MCF 10A (cell line): ENCODE data around the gene NFIX. TPM values are rescaled to one million over a fixed set of nuclear protein-coding genes. Genes with fewer than 3 reads are reported as not detected.

Experiments
- BruUV-seq: library from RNA; stranded (reverse); fragments of 400-500 nt; replicated peaks from 2 replicates; lab custom pipeline; 2021; lab: Mats Ljungman, UMichigan
- CTCF ChIA-PET: fragments of 300-600 bp; sonication (Branson Sonifier 250); formaldehyde crosslinking; extraction: SDS; loops from one replicate; lab custom pipeline; 2021; ENCODE audit warnings: antibody characterized with exemption, inconsistent platforms; lab: Yijun Ruan, JAX
- POLR2A ChIA-PET: fragments of 300-600, 350-650 bp; sonication (Branson Sonifier 250); formaldehyde crosslinking; extraction: SDS; loops from one replicate; lab custom pipeline; 2020; ENCODE audit warnings: antibody characterized with exemption, inconsistent platforms; lab: Yijun Ruan, JAX
- DNase-seq: peaks from one replicate; pipeline ENCODE4 v3.0.0-alpha.2; 2018; ENCODE audit not compliant: unreplicated experiment
- H3K27ac Mint-ChIP-seq: one replicate; pipeline ENCODE4 v1.8.0; 2022; ENCODE audit warnings: mild to moderate bottlenecking, low read depth, mixed read lengths; ENCODE audit not compliant: unreplicated experiment
- H3K27me3 Mint-ChIP-seq: one replicate; pipeline ENCODE4 v1.8.0; 2022; ENCODE audit warnings: mixed read lengths; ENCODE audit not compliant: insufficient read depth, unreplicated experiment
- H3K36me3 Mint-ChIP-seq: one replicate; pipeline ENCODE4 v1.8.0; 2022; ENCODE audit warnings: mild to moderate bottlenecking, moderate library complexity, mixed read lengths; ENCODE audit not compliant: insufficient read depth, unreplicated experiment
- H3K4me1 Mint-ChIP-seq: one replicate; pipeline ENCODE4 v1.8.0; 2022; ENCODE audit warnings: mixed read lengths; ENCODE audit not compliant: insufficient read depth, unreplicated experiment
- H3K4me3 Mint-ChIP-seq: one replicate; pipeline ENCODE4 v1.8.0; 2022; ENCODE audit warnings: mild to moderate bottlenecking, moderate library complexity, mixed read lengths; ENCODE audit not compliant: unreplicated experiment
- H3K9me3 Mint-ChIP-seq: one replicate; pipeline ENCODE4 v1.8.0; 2022; ENCODE audit warnings: mixed read lengths; ENCODE audit not compliant: unreplicated experiment
- intact Hi-C: fragments of 100-400 bp; cut with micrococcal nuclease; formaldehyde crosslinking; loops from 2 replicates; pipeline ENCODE4 v1.14.1; 2022
- total RNA-seq: library from RNA; stranded (reverse); gene quantifications from 2 replicates; pipeline ENCODE4 v1.2.3, GENCODE V29; 2022
- TF ChIP-seq, protein P1 (sequence below): fragments of 200-600 bp; IDR thresholded peaks from one replicate; pipeline ENCODE4 v1.8.0; 2022; ENCODE audit warnings: antibody characterized with exemption, mild to moderate bottlenecking; ENCODE audit not compliant: unreplicated experiment

The NFIX gene
- total RNA-seq, 1 experiment from 2014 or later = 27.2 TPM

DNA sequence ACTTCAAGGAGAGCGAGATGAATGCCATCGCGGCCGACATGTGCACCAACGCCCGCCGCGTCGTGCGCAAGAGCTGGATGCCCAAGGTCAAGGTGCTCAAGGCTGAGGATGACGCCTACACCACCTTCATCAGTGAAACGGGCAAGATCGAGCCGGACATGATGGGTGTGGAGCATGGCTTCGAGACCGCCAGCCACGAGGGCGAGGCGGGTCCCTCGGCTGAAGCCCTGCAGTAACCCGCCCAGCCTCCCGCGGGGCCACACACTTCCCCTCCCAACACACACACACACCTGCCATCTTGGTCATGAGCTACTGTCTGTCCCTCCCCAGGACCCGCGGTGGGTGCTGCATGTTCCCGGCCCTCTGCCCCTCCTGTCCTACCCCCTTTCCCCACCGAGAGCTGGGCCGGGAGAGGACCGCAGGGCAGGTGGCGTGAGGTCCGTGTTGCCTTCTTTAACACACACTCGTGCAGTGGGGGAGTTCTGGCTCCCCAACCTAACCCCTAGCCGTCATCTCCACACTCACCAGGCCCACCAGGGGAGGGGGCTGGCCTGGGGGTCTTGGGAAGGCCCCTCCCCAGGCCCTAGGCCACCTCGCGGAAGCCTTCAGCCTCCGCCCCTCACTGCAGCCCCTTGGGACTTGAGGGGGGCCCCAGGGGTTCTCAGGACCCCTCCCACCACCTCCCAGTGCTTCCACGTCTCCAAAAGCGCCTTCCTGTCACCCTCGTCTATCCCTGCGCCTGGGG lies 143.1 kb downstream of the NFIX start:
- DNase-seq = no peak
- H3K4me1 Mint-ChIP-seq = no peaks in the 10 kb centered on the region
- H3K4me3 Mint-ChIP-seq = no peak overlapping the region
- H3K36me3 Mint-ChIP-seq = peaks cover 55% of the 10 kb centered on the region
- intact Hi-C loops = no loop called here
- H3K27ac Mint-ChIP-seq = no peak overlapping the region
- TF ChIP-seq, protein P1, sequence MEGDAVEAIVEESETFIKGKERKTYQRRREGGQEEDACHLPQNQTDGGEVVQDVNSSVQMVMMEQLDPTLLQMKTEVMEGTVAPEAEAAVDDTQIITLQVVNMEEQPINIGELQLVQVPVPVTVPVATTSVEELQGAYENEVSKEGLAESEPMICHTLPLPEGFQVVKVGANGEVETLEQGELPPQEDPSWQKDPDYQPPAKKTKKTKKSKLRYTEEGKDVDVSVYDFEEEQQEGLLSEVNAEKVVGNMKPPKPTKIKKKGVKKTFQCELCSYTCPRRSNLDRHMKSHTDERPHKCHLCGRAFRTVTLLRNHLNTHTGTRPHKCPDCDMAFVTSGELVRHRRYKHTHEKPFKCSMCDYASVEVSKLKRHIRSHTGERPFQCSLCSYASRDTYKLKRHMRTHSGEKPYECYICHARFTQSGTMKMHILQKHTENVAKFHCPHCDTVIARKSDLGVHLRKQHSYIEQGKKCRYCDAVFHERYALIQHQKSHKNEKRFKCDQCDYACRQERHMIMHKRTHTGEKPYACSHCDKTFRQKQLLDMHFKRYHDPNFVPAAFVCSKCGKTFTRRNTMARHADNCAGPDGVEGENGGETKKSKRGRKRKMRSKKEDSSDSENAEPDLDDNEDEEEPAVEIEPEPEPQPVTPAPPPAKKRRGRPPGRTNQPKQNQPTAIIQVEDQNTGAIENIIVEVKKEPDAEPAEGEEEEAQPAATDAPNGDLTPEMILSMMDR = no peak
- no peaks in the 10 kb centered on the region for H3K27me3 Mint-ChIP-seq
- ChIA-PET CTCF (interaction anchor here (0.5 to 0.7 kb wide), 2 partner anchors 75 to 93 kb away, joined by 3 read pairs; no protein-coding TSS in a partner anchor), POLR2A (interaction anchor here (0.6 kb wide), 1 partner anchor 14 kb away, joined by 3 read pairs; no protein-coding TSS in a partner anchor)
- H3K9me3 Mint-ChIP-seq = no peaks in the 10 kb centered on the region
- no TSS peak for BruUV-seq

DNA sequence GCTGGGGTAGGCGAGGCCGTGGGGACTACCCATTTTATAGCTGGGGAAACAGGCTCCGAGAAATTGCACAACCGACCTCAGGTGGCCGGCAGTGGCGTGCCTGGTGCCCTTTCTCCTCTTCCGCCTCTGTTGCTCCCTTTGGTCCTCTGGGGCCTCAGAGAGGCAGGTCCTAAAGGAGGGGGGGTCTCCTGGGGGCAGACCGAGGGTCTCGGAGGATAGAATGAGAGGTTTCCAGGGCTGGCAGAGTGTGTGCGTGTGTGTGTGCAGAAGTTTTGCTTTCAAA lies 143.6 kb downstream of the NFIX start:
- ChIA-PET CTCF (interaction anchor here (0.5 to 0.7 kb wide), 2 partner anchors 74 to 93 kb away, joined by 3 read pairs; no protein-coding TSS in a partner anchor), POLR2A (interaction anchor here (0.6 kb wide), 1 partner anchor 14 kb away, joined by 3 read pairs; no protein-coding TSS in a partner anchor)
- Mint-ChIP-seq H3K4me1 (no peaks in the 10 kb centered on the region), H3K27ac (no peak overlapping the region), H3K27me3 (no peaks in the 10 kb centered on the region), H3K36me3 (peaks cover 53% of the 10 kb centered on the region), H3K9me3 (no peaks in the 10 kb centered on the region), H3K4me3 (no peak overlapping the region)
- BruUV-seq = no TSS peak
- intact Hi-C loops = no loop called here
- TF ChIP-seq, protein P1 = no peak
- no peak for DNase-seq

DNA sequence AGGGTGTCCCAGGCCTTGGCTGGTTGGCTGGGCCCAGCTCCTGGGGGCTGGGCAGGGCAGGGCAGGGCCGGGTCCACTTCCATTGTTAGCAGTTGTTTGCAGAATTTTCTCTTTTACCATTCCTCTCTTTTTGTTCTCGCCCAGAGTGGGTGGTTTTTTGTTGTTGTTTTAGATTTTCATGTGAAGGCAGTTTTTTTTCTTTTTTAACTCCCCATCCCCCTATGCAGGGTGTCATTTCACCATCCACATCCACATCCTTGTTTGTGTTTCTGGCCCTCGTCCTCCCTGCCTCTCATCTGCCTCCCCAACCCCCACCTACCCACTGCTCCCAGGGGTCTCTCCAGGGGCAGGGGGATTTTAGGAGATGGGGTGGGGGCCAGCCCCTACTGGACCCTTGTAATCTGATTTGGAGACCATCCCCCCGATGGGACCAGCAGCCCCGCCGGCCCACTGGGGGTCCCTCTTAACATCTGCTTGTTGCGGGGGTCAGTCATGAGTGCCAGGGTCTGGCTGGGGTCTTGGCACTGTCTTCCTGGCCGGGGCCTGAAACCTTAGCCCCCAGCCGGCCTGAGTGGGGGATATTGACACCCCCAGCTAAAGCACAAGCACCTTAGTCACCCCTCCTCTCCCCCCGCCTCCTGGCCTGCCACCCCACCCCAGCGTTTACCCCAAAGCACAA lies 144.5 kb downstream of the NFIX start:
- ChIA-PET CTCF (no interaction called here), POLR2A (no interaction called here)
- Mint-ChIP-seq H3K4me3 (no peak overlapping the region), H3K4me1 (no peaks in the 10 kb centered on the region), H3K27ac (no peak overlapping the region), H3K36me3 (peaks cover 60% of the 10 kb centered on the region), H3K9me3 (no peaks in the 10 kb centered on the region), H3K27me3 (no peaks in the 10 kb centered on the region)
- TSS peak; percentile 23 for BruUV-seq
- no peak for DNase-seq
- intact Hi-C loops = no loop called here
- TF ChIP-seq, protein P1 = no peak
